H1 (cell line): ENCODE measurements around the gene ST3GAL2. TPM values are rescaled to one million over a fixed set of nuclear protein-coding genes. Genes with fewer than 3 reads are reported as not detected.

Experiments used
- CBX8 ChIP-seq: fragments of 300-800, 300-1000 bp; sonication (generic); IDR thresholded peaks from 2 replicates; pipeline ENCODE4 v1.7.1; 2016; ENCODE audit warnings: low read depth, low read length, borderline replicate concordance
- CTCF ChIP-seq, 3 experiments: IDR thresholded peaks; 1 replicate in 2 of 3; 2 replicates in 1 of 3; pipeline versions ENCODE4 v1.5.1 to v1.6.1; 2011; ENCODE audit warnings: low read length in 3 of 3, mild to moderate bottlenecking in 3 of 3, inconsistent platforms in 2 of 3, low read depth in 1 of 3, moderate library complexity in 1 of 3; ENCODE audit not compliant: insufficient read depth in 1 of 3; ENCODE audit errors: control extremely low read depth in 1 of 3
- JUN ChIP-seq: IDR thresholded peaks from 2 replicates; pipeline ENCODE4 v1.6.1; 2011; ENCODE audit warnings: low read depth, mild to moderate bottlenecking, improper control_type of control experiment, low read length
- NANOG ChIP-seq: IDR thresholded peaks from 2 replicates; pipeline ENCODE4 v1.6.1; 2011; ENCODE audit warnings: low read length, low read depth, mild to moderate bottlenecking, inconsistent platforms; ENCODE audit not compliant: insufficient read depth, poor library complexity, severe bottlenecking
- TBP ChIP-seq: IDR thresholded peaks from 2 replicates; pipeline ENCODE4 v1.6.1; 2011; ENCODE audit warnings: low read depth, low read length, improper control_type of control experiment
- polyA plus RNA-seq, 7 experiments: library from polyadenylated mRNA; depleted of rRNA in 3 of 7; stranded (reverse) in 5 of 7; unstranded in 2 of 7; fragments of >200 nt in 5 of 7; fragments of 200-250 nt in 2 of 7; gene quantifications; 1 replicate in 5 of 7; 2 replicates in 1 of 7; 4 replicates in 1 of 7; pipeline versions ENCODE4 v1.2.1 to v1.2.3, GENCODE V29; 2011 to 2013; ENCODE audit warnings: missing spikeins in 2 of 7, mixed read lengths in 2 of 7
- total RNA-seq: library from RNA; stranded (reverse); fragmentation: NEBNext Ultra II Directional; extraction: Animal tissue kit (Norgen Biotek cat#: 25700); gene quantifications from 2 replicates; pipeline ENCODE4 v1.2.1, GENCODE V29; 2021

The ST3GAL2 gene
- total and polyA plus RNA-seq, 2 of the 8 experiments (the other 6 are each of a cell fraction or from before 2014, with no cell fraction given), result 14.4 to 39.7 TPM

GRCh38 chr16:70391881-70392481, 46.9 kb downstream of the ST3GAL2 start (continued):
- no peak for TF ChIP-seq CTCF (IDR thresholded peaks at IDR 0.05; ENCODE audit: control extremely low read depth in 1 of 3, insufficient read depth in 1 of 3, low read depth in 1 of 3, low read length in 3 of 3)
- TF ChIP-seq JUN, result no peak
- no peak for TF ChIP-seq CBX8
- TF ChIP-seq TBP, result no peak
- TF ChIP-seq NANOG, result no peak
